Upper lobe of left lung (tissue), 4 donors: ENCODE results near the gene GOLGA8N.

ENCODE experiments used
- CTCF ChIP-seq, 6 experiments: fragments of 450-650 bp in 4 of 6; fragments of 200-600 bp in 2 of 6; sonication (generic) in 2 of 6; IDR thresholded peaks; one replicate each; pipeline ENCODE4 v1.5.1; 2016 to 2019; ENCODE audit warnings: antibody characterized with exemption in 6 of 6
- EP300 ChIP-seq, 4 donors: sonication (generic); formaldehyde crosslinking; IDR thresholded peaks; one replicate each; pipeline ENCODE4 v1.5.1; 2017; ENCODE audit warnings: antibody characterized with exemption in 4 of 4, control low read depth in 2 of 4

GRCh38 chr15:32636410-32636809 lies 43.2 kb downstream of the GOLGA8N start:
- TF ChIP-seq CTCF (IDR thresholded peaks at IDR 0.05), result no peak
- no peak for TF ChIP-seq EP300 (IDR thresholded peaks at IDR 0.05)
